ENCODE results near the gene CEND1.

Gene CEND1

DNA sequence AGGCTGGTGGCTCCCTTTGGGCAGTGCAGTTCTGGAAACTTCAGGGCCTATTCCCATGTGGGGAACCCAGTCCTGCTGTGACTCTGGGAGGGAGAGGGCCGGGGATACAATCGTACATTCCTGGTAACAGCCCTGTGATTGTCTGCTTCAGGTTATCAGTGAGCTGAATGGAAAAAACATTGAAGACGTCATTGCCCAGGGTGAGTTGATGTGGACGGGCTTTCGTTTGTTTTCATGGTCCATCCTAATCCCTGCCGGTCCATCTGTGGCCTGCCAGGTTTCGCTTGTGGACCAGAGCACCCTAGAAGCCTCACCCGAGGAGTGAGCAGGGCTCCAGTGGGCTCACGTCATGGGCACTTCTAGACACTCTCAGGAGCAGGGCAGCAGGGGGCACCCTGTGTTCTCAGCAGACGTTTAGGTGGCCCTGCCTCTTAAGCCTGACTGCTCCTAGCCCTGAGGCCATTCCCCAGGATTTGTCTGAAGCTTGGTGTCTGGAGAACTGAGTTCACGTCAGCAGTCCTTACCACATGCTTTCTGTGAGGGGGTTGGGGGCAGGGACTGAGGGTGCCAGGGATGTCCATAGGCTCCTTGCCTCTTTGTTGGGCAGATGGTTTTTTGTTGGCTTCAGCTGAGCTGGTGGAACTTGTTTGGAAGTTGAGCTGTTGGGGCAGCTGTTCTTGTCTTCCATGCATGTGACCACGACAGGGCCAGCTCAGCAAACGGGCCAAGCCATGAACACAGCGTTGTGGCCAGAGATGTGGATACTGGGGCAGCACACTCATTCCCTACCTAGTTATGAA lies 21.8 kb upstream of the CEND1 start:
- DNase-seq, result no peak

GRCh38 chr11:810040-810567 lies 20.2 kb upstream of the CEND1 start:
- no peak for DNase-seq

DNA sequence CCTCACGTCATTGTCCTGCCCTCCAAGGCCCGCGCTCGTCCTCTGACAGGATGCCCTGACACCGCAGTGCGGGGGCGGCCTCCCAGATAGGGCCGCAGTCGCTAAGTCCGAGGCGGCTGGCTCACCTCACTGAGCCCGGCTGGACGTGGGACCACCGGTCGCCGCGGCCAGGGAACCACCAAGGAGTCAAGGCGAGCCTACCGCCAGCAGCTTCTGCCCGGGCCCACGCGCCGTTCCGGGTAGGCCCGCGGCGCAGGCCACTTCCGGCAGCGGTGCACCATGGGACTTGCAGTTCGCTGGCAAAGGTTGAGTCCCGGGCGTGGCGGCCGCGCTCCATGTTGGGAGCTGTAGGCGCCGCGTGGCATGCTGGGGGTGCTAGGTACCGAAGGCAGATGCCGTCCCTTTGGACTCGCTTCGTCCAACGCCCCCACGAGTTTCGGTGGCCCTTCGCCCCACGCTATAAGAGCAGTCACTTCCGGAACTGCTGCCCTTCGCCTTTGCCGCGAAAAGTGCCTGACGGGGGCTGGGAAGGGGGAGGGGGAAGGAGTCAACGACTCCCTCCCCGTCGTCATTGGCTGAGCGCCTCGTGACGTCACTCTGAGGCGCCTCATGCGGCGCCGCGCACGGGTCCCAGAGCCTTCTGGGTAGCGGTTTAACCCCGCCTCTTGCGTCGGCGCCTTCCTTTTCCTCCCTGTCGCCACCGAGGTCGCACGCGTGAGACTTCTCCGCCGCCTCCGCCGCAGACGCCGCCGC lies 19.6 kb upstream of the CEND1 start, which contains the start of gene RPLP2:
RPLP2 (plus strand) TSS at position 681 of the 753 bp plus-strand sequence. CDS start 268 bp downstream, outside the sequence.
- peak; percentile 46 to 91 for DNase-seq

- DNase-seq, result no peak
Measured at GRCh38 chr11:808427-809286, 18.8 kb upstream of the CEND1 start.

DNA sequence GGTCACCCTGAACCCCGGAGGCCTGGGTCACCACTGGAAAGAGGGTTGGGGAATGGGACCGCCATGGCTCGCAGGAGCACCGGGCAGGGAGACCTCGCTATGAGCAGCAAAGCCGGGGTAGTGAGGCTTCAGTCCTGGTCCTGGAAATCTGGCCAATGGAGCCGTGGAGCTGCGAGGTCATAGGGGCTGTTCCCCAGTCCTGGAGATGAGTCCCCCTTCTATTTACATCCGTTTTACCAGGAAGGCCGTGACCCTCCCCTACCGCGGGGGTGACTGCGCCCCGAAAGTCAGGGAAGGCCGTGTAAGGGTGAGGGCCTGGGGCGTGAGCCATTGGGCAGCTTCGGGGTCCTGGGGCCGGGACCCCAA lies 14.7 kb upstream of the CEND1 start:
- DNase-seq, result no peak

GRCh38 chr11:803770-804598 lies 14.1 kb upstream of the CEND1 start:
- no peak for DNase-seq

DNA sequence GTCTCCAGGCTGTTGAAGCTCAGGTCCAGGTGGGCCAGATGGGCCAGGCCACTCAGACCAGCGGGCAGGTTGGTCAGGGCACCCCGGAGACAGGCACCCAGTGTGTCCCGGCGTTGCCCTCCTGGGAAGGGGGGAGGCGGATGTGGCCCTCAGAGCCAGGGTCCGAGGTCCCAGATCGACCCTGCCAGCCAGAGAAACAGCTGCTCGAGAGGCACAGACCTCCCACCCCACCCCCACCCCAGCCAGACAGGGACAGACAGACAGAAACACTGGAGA lies 13.5 kb upstream of the CEND1 start:
- DNase-seq, result no peak

GRCh38 chr11:802693-803466 lies 13.0 kb upstream of the CEND1 start:
- DNase-seq, result no peak

DNA sequence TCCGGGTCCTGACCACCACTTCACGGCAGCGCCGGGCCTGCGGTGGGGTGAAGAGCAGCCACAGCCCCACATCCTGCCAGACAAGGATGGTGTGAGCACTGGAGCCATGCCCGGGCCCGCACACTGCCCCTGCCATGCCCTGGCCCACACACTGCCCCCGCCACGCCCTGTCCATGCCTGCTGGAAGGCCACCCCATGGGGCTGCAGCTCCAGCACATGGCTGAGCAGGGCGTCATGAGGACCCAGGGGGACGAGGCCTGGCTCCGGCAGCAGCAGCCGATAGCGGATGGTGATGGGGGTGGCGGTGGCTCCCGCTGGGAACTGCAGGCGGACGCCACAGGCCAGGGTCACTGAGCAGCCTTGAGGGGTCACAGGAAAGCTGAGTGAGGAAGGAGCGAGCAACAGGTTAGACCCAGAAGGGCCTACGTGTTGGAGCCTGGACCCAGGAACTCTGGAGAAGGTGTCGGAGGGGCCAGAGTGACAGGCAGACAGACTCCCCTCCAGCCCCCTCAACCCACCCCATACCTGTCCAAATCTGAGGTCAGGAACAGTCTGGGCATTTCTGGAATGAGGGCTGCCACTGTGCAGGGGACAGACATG lies 12.2 kb upstream of the CEND1 start:
- no peak for DNase-seq

GRCh38 chr11:801097-801780 lies 11.3 kb upstream of the CEND1 start:
- no peak for DNase-seq

- DNase-seq, result no peak
Measured at GRCh38 chr11:800473-800872, 10.6 kb upstream of the CEND1 start.

- no peak for DNase-seq
Measured at GRCh38 chr11:799641-800316, 9.9 kb upstream of the CEND1 start.

DNA sequence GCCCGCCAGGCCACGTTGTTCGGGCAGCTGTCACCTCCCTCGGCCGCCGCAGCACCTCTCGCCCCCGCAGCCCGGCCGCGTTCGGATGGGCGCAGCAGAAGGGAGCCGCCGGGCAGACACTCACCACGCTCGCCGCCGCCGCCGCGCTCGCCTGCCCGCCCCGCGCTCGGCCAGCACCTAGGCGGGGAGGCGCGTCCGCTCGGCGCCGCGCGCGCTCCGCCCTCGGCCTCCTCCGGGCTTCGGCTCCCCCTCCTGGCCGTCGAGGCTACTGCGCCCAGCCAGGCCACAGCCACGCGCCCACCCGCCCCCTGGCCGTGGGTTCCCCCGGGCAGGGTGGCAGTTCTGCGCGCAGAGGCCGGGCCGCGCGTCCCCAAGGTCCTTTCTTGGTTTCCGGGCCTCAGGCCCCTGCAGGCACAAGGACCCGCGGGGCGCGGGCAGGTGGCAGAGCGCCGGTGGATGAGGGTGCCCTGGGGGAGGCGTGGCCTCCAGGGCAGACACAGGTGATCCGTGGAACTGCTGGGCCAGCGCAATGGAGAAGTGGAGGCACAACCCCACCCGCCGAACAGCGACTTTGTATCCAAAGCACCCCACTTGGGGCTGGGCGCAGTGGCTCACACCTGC lies 8.3 kb upstream of the CEND1 start, which contains the start of gene SLC25A22:
SLC25A22 (minus strand) TSS at position 189 of the 621 bp plus-strand sequence. CDS start 3,275 bp downstream, outside the sequence.
- no peak for DNase-seq

- no peak for DNase-seq
Measured at GRCh38 chr11:797296-798092, 7.6 kb upstream of the CEND1 start.

GRCh38 chr11:796565-797295 lies 6.8 kb upstream of the CEND1 start:
- no peak for DNase-seq

DNA sequence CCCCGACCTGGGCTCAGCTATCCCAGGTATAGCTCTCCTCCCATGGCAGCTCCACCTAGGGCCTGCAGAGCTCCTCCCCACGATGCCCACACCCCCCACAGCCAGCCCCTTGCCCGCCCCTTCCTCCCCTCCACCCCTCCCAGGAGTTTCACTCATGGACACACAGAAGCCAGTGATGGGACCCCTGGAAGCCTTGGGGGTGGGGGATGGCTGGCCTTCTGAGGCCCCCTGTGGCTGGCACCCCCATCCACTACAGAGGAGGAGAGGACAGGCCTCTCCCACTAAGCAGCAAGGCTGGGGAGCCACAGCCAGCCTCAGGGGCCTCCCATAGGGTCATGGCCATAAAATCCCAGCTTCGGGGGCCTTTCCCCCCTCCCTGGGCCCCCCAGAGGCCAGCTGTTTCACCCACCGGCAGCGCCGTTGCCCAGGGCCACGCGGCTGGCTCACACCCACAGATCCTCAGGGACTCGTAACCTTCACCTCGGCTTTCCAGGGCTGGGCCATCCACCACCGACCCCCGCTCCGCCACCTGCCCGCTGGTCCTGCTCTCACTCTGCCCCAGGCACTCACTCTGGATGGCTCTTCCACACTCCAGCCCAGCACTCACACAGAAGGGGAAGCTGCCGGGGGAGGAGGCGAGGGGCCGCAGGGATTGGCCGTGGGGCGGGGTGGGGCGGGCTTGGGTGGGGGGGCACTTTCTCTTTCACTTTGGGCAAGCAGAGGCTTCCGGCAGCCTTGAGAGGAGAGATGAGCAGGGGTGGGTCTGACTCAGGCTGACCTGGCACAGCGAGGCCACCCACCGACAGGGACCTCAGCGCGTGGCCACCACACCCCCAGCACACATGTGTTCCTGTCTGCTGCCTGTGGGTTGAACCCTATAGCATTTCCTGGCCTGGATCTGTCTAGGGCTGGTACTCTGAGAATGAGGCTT lies 6.0 kb upstream of the CEND1 start:
- DNase-seq, result no peak

All from cerebellar nuclear complex (tissue), 1 donor.